Uterus (tissue), 2 donors: Measurements from ENCODE around the gene FAM20A.

Experiments used
- CTCF ChIP-seq, 4 experiments: fragments of 200-600 bp in 2 of 4; fragments of 450-650 bp in 2 of 4; sonication (generic) in 2 of 4; IDR thresholded peaks; one replicate each; pipeline ENCODE4 v1.5.1; 2016 to 2019; ENCODE audit warnings: antibody characterized with exemption in 4 of 4, mild to moderate bottlenecking in 2 of 4, moderate library complexity in 1 of 4
- POLR2A ChIP-seq, 2 donors: fragments of 450-650 bp; IDR thresholded peaks; one replicate each; pipeline ENCODE4 v1.6.1; 2016; ENCODE audit warnings: antibody characterized with exemption in 2 of 2, mild to moderate bottlenecking in 1 of 2, moderate library complexity in 1 of 2

DNA sequence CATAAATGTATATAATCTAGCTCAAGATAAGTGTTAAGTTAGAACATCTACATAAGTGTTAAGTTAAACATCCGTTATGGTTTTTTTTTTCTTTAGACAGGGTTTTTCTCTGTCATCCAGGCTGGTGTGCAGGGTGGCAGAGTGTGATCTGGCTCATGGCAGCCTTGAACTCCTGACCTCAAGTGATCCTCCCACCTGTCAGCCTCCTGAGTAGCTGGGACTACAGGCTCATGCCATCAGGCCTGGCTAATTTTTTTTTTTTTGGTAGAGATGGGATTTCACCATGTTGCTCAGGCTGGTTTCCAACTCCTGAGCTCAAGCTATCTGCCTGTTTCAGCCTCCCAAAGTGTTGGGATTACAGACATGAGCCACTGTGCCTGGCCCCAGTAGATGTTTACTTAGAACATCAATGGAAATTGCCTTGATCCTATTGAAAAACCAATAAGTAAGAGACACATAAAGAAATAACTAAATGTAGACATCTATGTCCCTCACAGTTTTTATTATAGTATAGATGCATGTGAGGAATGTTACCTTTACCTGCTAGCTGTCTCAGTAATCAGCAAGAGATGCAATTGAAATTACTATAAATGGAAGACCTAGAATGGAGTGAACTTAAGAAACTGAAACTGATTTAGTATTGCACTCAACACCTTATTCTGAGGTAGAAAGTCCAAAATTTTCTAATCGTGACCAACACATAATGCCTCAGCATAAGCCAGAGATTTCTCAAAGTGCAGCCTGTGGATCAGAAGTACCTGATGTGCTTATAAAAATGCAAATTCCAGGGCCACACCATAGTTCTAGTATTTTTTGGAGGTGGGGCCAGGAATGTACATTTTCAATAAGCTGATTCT lies 5.5 kb upstream of the FAM20A start:
- TF ChIP-seq CTCF (IDR thresholded peaks at IDR 0.05) (no peak), POLR2A (IDR thresholded peaks at IDR 0.05) (no peak)
